ENCODE measurements around the gene SNRPB2. TPM values are rescaled to one million over a fixed set of nuclear protein-coding genes. Genes with fewer than 3 reads are reported as not detected.

Gene SNRPB2
- total and polyA plus RNA-seq, 2 donors (not counting 3 experiments of a cell fraction or from before 2014, with no cell fraction given) = 43.7 to 76.0 TPM

DNA sequence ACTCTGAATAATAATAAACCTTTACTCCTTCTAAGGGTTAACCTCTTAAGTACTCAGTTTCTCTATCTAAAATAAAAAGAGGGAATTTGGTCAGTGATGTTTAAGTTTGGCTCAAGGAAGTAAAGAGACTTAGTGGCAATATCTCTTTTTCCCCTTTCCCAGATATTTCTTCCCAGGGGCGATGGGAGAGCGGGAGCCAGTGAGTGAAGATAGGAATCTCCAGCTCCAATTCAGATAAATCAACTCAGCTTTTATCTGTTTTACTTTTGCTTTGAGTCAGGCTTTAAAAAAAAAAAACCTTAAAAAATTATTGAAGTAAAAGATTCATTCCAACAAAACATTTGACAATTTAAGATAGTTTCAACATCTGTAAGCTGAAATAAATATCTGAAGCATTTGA is 45.4 kb upstream of the SNRPB2 start:
- no peaks in the 10 kb centered on the region for H3K27me3 ChIP-seq (ENCODE audit: control insufficient read depth in 2 of 2, insufficient read depth in 2 of 2, low read length in 2 of 2)
- POLR2A ChIA-PET = no interaction called here
- no peak overlapping the region for H3K4me3 ChIP-seq (replicated peaks in 1 of 3; ENCODE audit: insufficient read depth in 1 of 3, low read depth in 1 of 3, low read length in 3 of 3)
- no peaks in the 10 kb centered on the region for H3K9me1 ChIP-seq (replicated peaks; ENCODE audit: control insufficient read depth, extremely low read depth, insufficient read depth, low read length)
- H4K20me1 ChIP-seq (replicated peaks; ENCODE audit: control insufficient read depth, extremely low read depth, insufficient read depth, low read length) = no peaks in the 10 kb centered on the region
- H3K4me2 ChIP-seq (ENCODE audit: insufficient read depth, low read length) = no peak overlapping the region
- H3K36me3 ChIP-seq (ENCODE audit: control insufficient read depth in 2 of 2, extremely low read depth in 1 of 2, insufficient read depth in 2 of 2, low read length in 2 of 2) = no peaks in the 10 kb centered on the region
- BruUV-seq (replicated peaks) = no TSS peak
- intact Hi-C loops (cut with micrococcal nuclease) = no loop called here
- dilution Hi-C loops (cut with MboI; ENCODE audit: extremely low pct_ligation_motif_present, low sequenced_read_pairs) = no loop called here
- DNase-seq (ENCODE audit: low read depth, low spot score) (no peak), FAIRE-seq (no peak)
- CTCF ChIA-PET = no interaction called here
- TF ChIP-seq JUN (IDR thresholded peaks at IDR 0.05; ENCODE audit: borderline replicate concordance, insufficient read depth, insufficient read length, low read depth) = no peak
- TF ChIP-seq, protein P1, sequence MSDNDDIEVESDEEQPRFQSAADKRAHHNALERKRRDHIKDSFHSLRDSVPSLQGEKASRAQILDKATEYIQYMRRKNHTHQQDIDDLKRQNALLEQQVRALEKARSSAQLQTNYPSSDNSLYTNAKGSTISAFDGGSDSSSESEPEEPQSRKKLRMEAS (IDR thresholded peaks at IDR 0.05; ENCODE audit: insufficient read depth, insufficient read length) = no peak
- no peak for TF ChIP-seq POLR2A (IDR thresholded peaks at IDR 0.05; ENCODE audit: low read depth, low read length)
- no peak for TF ChIP-seq FOS (IDR thresholded peaks at IDR 0.05; ENCODE audit: borderline replicate concordance, insufficient read depth, low read length)
- no peak for TF ChIP-seq EZH2 (IDR thresholded peaks at IDR 0.05; ENCODE audit: borderline replicate concordance, low read depth, low read length, severe bottlenecking)
- TF ChIP-seq POLR2AphosphoS5 (IDR thresholded peaks at IDR 0.05; ENCODE audit: insufficient read depth, low read depth, low read length) = no peak
- TF ChIP-seq MYC (IDR thresholded peaks at IDR 0.05; ENCODE audit: low read depth, low read length) = no peak
- TF ChIP-seq GATA2 (IDR thresholded peaks at IDR 0.05; ENCODE audit: insufficient read depth, insufficient read length, low read depth, low read length) = no peak
- TF ChIP-seq, protein P2, sequence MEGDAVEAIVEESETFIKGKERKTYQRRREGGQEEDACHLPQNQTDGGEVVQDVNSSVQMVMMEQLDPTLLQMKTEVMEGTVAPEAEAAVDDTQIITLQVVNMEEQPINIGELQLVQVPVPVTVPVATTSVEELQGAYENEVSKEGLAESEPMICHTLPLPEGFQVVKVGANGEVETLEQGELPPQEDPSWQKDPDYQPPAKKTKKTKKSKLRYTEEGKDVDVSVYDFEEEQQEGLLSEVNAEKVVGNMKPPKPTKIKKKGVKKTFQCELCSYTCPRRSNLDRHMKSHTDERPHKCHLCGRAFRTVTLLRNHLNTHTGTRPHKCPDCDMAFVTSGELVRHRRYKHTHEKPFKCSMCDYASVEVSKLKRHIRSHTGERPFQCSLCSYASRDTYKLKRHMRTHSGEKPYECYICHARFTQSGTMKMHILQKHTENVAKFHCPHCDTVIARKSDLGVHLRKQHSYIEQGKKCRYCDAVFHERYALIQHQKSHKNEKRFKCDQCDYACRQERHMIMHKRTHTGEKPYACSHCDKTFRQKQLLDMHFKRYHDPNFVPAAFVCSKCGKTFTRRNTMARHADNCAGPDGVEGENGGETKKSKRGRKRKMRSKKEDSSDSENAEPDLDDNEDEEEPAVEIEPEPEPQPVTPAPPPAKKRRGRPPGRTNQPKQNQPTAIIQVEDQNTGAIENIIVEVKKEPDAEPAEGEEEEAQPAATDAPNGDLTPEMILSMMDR (IDR thresholded peaks at IDR 0.05; ENCODE audit: extremely low read depth in 1 of 2, insufficient read depth in 1 of 2, low read depth in 1 of 2, low read length in 2 of 2) = no peak
- H3K9ac ChIP-seq (replicated peaks; ENCODE audit: extremely low read depth, insufficient read depth, low read length) = no peak overlapping the region
- no peaks in the 10 kb centered on the region for H3K9me3 ChIP-seq (replicated peaks; ENCODE audit: control insufficient read depth, insufficient read depth, low read length)
- H3K79me2 ChIP-seq (ENCODE audit: control insufficient read depth, insufficient read depth, low read length) = no peaks in the 10 kb centered on the region
- H2AFZ ChIP-seq (ENCODE audit: low read depth, low read length) = no peak overlapping the region
- H3K27ac ChIP-seq (ENCODE audit: insufficient read depth, low read depth, low read length) = no peak overlapping the region
- no peaks in the 10 kb centered on the region for H3K4me1 ChIP-seq (ENCODE audit: control insufficient read depth, extremely low read depth, insufficient read depth, low read length)
